Measurements from ENCODE around the gene MAST3.

GRCh38 chr19:18059297-18059696 is 38.3 kb upstream of the MAST3 start:
- TF ChIP-seq, protein P1, sequence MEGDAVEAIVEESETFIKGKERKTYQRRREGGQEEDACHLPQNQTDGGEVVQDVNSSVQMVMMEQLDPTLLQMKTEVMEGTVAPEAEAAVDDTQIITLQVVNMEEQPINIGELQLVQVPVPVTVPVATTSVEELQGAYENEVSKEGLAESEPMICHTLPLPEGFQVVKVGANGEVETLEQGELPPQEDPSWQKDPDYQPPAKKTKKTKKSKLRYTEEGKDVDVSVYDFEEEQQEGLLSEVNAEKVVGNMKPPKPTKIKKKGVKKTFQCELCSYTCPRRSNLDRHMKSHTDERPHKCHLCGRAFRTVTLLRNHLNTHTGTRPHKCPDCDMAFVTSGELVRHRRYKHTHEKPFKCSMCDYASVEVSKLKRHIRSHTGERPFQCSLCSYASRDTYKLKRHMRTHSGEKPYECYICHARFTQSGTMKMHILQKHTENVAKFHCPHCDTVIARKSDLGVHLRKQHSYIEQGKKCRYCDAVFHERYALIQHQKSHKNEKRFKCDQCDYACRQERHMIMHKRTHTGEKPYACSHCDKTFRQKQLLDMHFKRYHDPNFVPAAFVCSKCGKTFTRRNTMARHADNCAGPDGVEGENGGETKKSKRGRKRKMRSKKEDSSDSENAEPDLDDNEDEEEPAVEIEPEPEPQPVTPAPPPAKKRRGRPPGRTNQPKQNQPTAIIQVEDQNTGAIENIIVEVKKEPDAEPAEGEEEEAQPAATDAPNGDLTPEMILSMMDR (IDR thresholded peaks at IDR 0.05), result no peak
- TF ChIP-seq EP300 (IDR thresholded peaks at IDR 0.05) (no peak), POLR2A (IDR thresholded peaks at IDR 0.05) (no peak), POLR2AphosphoS5 (IDR thresholded peaks at IDR 0.05) (no peak)
